WI38 (cell line): ENCODE measurements around the gene LFNG.

Source experiments
- H3K4me3 ChIP-seq: 2 replicates; pipeline ENCODE4 v1.5.1; 2011; ENCODE audit warnings: low read depth, mild to moderate bottlenecking, control low read depth, low read length
- CTCF ChIP-seq: IDR thresholded peaks from 2 replicates; pipeline ENCODE4 v1.5.1; 2012; ENCODE audit warnings: low read depth, mild to moderate bottlenecking, control low read depth, low read length

The LFNG gene

GRCh38 chr7:2484868-2485267, 34.7 kb upstream of the LFNG start:
- no peak overlapping the region for H3K4me3 ChIP-seq
- TF ChIP-seq CTCF: no peak

- H3K4me3 ChIP-seq: no peak overlapping the region
- no peak for TF ChIP-seq CTCF
These were observed 31.8 kb upstream of the LFNG start for GRCh38 chr7:2487586-2488271.

GRCh38 chr7:2488272-2488645, 31.3 kb upstream of the LFNG start:
- no peak for TF ChIP-seq CTCF
- no peak overlapping the region for H3K4me3 ChIP-seq

- no peak overlapping the region for H3K4me3 ChIP-seq
- TF ChIP-seq CTCF: no peak
These were observed 30.9 kb upstream of the LFNG start for GRCh38 chr7:2488681-2489080.

- no peak for TF ChIP-seq CTCF
- H3K4me3 ChIP-seq: no peak overlapping the region
These were observed 29.4 kb upstream of the LFNG start for GRCh38 chr7:2490181-2490651.

- TF ChIP-seq CTCF: no peak
- H3K4me3 ChIP-seq: no peak overlapping the region
These were observed 27.5 kb upstream of the LFNG start for GRCh38 chr7:2492038-2492437.

- TF ChIP-seq CTCF: no peak
- no peak overlapping the region for H3K4me3 ChIP-seq
These were observed 26.1 kb upstream of the LFNG start for GRCh38 chr7:2493205-2494164.
